HT1080 (cell line): Measurements from ENCODE around the gene SLC29A3. TPM values are rescaled to one million over a fixed set of nuclear protein-coding genes. Genes with fewer than 3 reads are reported as not detected.

Experiments
- DNase-seq: peaks from one replicate; pipeline ENCODE4 v3.0.0-alpha.2; 2015; ENCODE audit warnings: low read depth
- total RNA-seq: library from RNA; depleted of rRNA; stranded (reverse); fragments of >200 nt; shearing (Covaris generic); gene quantifications from 2 replicates; pipeline ENCODE4 v1.2.3, GENCODE V29; 2014

SLC29A3 gene
- total RNA-seq, 1 experiment from 2014 or later: 1.4 TPM

- no peak for DNase-seq
These were observed 72.0 kb downstream of the SLC29A3 start for GRCh38 chr10:71390921-71391690.

GRCh38 chr10:71391701-71392100 lies 72.6 kb downstream of the SLC29A3 start:
- no peak for DNase-seq

GRCh38 chr10:71392292-71392691 lies 73.2 kb downstream of the SLC29A3 start:
- DNase-seq: no peak

GRCh38 chr10:71392791-71393781 lies 74.0 kb downstream of the SLC29A3 start:
- DNase-seq: no peak

GRCh38 chr10:71393841-71394475 lies 74.9 kb downstream of the SLC29A3 start:
- DNase-seq: no peak

- no peak for DNase-seq
These were observed 76.0 kb downstream of the SLC29A3 start for GRCh38 chr10:71394926-71395562.

- no peak for DNase-seq
These were observed 76.6 kb downstream of the SLC29A3 start for GRCh38 chr10:71395621-71396020.

GRCh38 chr10:71396084-71396710 lies 77.1 kb downstream of the SLC29A3 start:
- DNase-seq: peak; percentile 7

- DNase-seq: no peak
These were observed 77.7 kb downstream of the SLC29A3 start, which contains the start of gene CDH23 for GRCh38 chr10:71396711-71397295. Gene CDH23 (plus strand): TSS chr10:71396920. CDS start chr10:71439832, 42,912 bp downstream.

GRCh38 chr10:71397296-71398212 lies 78.5 kb downstream of the SLC29A3 start:
- DNase-seq: no peak

GRCh38 chr10:71398976-71399375 lies 79.9 kb downstream of the SLC29A3 start:
- DNase-seq: no peak

- DNase-seq: no peak
These were observed 80.9 kb downstream of the SLC29A3 start for GRCh38 chr10:71399946-71400345.

- DNase-seq: no peak
These were observed 82.0 kb downstream of the SLC29A3 start for GRCh38 chr10:71401056-71401455.

- DNase-seq: no peak
These were observed 82.9 kb downstream of the SLC29A3 start for GRCh38 chr10:71402005-71402404.

- no peak for DNase-seq
These were observed 85.6 kb downstream of the SLC29A3 start for GRCh38 chr10:71404503-71405295.

GRCh38 chr10:71406878-71407277 lies 87.8 kb downstream of the SLC29A3 start:
- no peak for DNase-seq

GRCh38 chr10:71408436-71409225 lies 89.6 kb downstream of the SLC29A3 start:
- no peak for DNase-seq
